ENCODE results near the gene RFC4.

The RFC4 gene

DNA sequence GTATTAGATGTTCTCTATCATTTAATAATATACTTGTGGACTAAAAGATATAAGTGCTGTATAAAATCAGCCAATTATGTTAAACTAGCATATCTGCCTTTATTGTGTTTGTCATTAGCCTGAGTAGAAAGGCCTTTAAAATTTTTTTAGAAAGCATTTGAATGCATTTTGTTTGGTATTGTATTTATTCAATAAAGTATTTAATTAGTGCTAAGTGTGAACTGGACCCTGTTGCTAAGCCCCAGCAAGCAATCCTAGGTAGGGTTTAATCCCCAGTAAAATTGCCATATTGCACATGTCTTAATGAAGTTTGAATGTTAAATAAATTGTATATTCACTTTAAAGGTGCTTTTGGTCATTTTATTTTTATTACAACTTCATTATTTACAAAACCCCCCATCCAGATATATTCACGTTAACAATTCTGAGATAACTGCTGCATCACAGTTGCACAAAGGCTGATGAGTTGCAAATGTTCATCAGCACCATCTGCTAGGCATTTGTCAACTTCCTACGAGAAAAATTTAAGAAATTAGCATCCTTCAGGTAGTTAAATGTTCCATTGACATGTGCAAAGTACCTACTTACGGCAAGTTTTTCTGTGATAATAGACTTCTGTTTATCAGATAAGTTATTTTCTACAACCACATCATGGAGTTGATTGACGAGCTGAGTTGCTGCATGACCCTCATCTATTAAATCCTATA is 16.6 kb downstream of the RFC4 start:
- H3K36me3 ChIP-seq (ENCODE audit: insufficient read depth, low read length), result peaks cover 88% of the 10 kb centered on the region
- DNase-seq, result no peak
- TF ChIP-seq, protein P1, sequence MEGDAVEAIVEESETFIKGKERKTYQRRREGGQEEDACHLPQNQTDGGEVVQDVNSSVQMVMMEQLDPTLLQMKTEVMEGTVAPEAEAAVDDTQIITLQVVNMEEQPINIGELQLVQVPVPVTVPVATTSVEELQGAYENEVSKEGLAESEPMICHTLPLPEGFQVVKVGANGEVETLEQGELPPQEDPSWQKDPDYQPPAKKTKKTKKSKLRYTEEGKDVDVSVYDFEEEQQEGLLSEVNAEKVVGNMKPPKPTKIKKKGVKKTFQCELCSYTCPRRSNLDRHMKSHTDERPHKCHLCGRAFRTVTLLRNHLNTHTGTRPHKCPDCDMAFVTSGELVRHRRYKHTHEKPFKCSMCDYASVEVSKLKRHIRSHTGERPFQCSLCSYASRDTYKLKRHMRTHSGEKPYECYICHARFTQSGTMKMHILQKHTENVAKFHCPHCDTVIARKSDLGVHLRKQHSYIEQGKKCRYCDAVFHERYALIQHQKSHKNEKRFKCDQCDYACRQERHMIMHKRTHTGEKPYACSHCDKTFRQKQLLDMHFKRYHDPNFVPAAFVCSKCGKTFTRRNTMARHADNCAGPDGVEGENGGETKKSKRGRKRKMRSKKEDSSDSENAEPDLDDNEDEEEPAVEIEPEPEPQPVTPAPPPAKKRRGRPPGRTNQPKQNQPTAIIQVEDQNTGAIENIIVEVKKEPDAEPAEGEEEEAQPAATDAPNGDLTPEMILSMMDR (IDR thresholded peaks at IDR 0.05; ENCODE audit: borderline replicate concordance, extremely low read depth, low read length, poor library complexity, severe bottlenecking), result no peak
- TF ChIP-seq EZH2 (IDR thresholded peaks at IDR 0.05; ENCODE audit: borderline replicate concordance, low read depth, low read length, severe bottlenecking), result no peak
- peak; percentile 18 for ATAC-seq (ENCODE audit: insufficient read depth, low read depth)
- H3K4me1 ChIP-seq (ENCODE audit: insufficient read depth, low read length), result peaks cover 32% of the 10 kb centered on the region
- no peak overlapping the region for H3K27ac ChIP-seq (ENCODE audit: low read length)
- peaks cover 51% of the 10 kb centered on the region for H3K79me2 ChIP-seq (ENCODE audit: insufficient read depth, low read length)
- no peaks in the 10 kb centered on the region for H3K9me3 ChIP-seq (ENCODE audit: insufficient read depth, low read length, severe bottlenecking)
- H3K4me2 ChIP-seq (ENCODE audit: insufficient read depth, low read length), result no peak overlapping the region
- H4K20me1 ChIP-seq (ENCODE audit: insufficient read depth, low read length), result peaks cover 52% of the 10 kb centered on the region
- H3K27me3 ChIP-seq (ENCODE audit: insufficient read depth, low read length, poor library complexity), result no peaks in the 10 kb centered on the region
- no peak overlapping the region for H3K9ac ChIP-seq (ENCODE audit: low read depth, low read length)
- no peak overlapping the region for H3K4me3 ChIP-seq (ENCODE audit: low read depth in 1 of 2, low read length in 2 of 2)
- no peak overlapping the region for H2AFZ ChIP-seq (ENCODE audit: low read depth, low read length)

DNA sequence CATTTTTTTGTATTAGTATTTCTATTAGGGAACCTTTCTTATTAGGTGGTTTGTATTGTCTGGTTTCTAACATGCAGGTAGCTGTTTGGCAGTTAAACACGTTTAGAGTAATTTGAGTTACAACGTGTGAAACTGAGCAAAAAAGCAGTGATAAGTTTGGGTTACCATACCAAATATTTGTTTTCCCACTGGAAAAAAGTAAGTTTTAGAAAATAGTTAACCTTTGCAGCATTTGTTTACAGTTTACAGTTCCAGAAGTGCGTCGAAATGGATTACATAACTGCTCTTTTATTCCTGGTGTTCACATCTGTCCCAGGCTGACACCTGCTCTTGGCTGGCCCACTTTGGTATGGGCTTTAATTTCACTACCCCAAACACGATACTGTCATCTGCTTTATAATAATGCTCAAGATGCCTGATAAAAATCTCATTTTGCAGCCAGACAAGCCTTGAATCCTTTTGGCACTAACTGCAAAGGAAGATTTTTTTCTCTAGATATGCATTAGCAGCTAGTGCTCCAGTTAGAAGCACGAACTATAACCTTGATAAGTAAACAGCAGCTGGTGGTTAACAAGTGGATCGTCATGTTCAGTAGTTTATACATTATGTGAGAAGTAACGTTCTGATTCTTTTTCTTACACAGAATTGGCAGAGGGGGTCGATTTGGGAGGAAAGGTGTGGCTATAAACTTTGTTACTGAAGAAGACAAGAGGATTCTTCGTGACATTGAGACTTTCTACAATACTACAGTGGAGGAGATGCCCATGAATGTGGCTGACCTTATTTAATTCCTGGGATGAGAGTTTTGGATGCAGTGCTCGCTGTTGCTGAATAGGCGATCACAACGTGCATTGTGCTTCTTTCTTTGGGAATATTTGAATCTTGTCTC is 17.6 kb downstream of the RFC4 start:
- no peak for DNase-seq
- no peak for ATAC-seq (ENCODE audit: insufficient read depth, low read depth)
- peaks cover 36% of the 10 kb centered on the region for H3K4me1 ChIP-seq (ENCODE audit: insufficient read depth, low read length)
- no peak overlapping the region for H2AFZ ChIP-seq (ENCODE audit: low read depth, low read length)
- no peak overlapping the region for H3K9ac ChIP-seq (ENCODE audit: low read depth, low read length)
- TF ChIP-seq, protein P1 (IDR thresholded peaks at IDR 0.05; ENCODE audit: borderline replicate concordance, extremely low read depth, low read length, poor library complexity, severe bottlenecking), result no peak
- TF ChIP-seq EZH2 (IDR thresholded peaks at IDR 0.05; ENCODE audit: borderline replicate concordance, low read depth, low read length, severe bottlenecking), result no peak
- H3K4me3 ChIP-seq (ENCODE audit: low read depth in 1 of 2, low read length in 2 of 2), result no peak overlapping the region; a peak in 1 of 4 replicates
- H3K4me2 ChIP-seq (ENCODE audit: insufficient read depth, low read length), result peak overlapping the region; percentile 78; the same call in 1 of the 2 replicates
- H3K79me2 ChIP-seq (ENCODE audit: insufficient read depth, low read length), result peaks cover 55% of the 10 kb centered on the region
- H4K20me1 ChIP-seq (ENCODE audit: insufficient read depth, low read length), result peaks cover 62% of the 10 kb centered on the region
- H3K9me3 ChIP-seq (ENCODE audit: insufficient read depth, low read length, severe bottlenecking), result no peaks in the 10 kb centered on the region
- H3K36me3 ChIP-seq (ENCODE audit: insufficient read depth, low read length), result peaks cover 89% of the 10 kb centered on the region
- no peak overlapping the region for H3K27ac ChIP-seq (ENCODE audit: low read length)
- H3K27me3 ChIP-seq (ENCODE audit: insufficient read depth, low read length, poor library complexity), result no peaks in the 10 kb centered on the region

DNA sequence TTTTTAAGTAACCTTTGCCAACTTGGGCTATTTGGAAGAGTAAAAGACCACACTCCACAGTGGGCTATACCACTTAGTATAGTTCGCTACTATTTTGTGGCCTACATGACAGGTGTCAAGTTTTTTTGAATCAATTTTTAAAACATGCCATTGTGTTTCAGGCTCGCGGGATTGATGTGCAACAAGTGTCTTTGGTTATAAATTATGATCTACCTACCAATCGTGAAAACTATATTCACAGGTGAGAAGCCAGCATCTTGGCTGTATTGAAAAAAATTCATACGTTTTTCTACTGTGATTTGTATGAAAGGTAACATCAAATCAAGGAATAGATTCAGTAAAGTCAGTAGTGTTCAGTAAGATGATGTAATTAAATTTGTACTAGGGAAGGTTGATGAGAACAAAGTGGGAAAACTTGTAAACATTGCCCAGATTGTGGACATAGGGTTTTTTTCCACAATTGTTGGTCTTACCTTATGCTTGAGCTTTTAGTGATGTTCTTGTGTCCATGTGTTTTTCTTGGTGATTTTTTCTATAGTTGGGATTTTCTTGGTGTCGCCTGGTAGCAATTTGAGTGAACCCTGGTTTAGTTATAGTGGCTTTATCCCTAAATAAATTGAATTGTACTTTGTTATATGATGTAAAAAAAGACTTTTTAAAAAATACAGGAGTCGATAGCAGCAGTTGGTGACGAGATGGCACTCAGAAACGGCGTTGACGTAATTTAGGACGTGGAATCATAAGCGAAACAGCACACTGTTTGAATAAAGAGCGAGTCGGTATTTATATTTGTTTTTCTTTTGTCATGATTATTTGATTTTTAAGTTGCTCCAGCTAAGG is 18.4 kb downstream of the RFC4 start:
- H3K36me3 ChIP-seq (ENCODE audit: insufficient read depth, low read length), result peaks cover 85% of the 10 kb centered on the region
- TF ChIP-seq EZH2 (IDR thresholded peaks at IDR 0.05; ENCODE audit: borderline replicate concordance, low read depth, low read length, severe bottlenecking), result no peak
- TF ChIP-seq, protein P1 (IDR thresholded peaks at IDR 0.05; ENCODE audit: borderline replicate concordance, extremely low read depth, low read length, poor library complexity, severe bottlenecking), result no peak
- no peak for ATAC-seq (ENCODE audit: insufficient read depth, low read depth)
- no peak overlapping the region for H2AFZ ChIP-seq (ENCODE audit: low read depth, low read length)
- H3K9me3 ChIP-seq (ENCODE audit: insufficient read depth, low read length, severe bottlenecking), result no peaks in the 10 kb centered on the region
- no peak overlapping the region for H3K9ac ChIP-seq (ENCODE audit: low read depth, low read length)
- peak overlapping the region; percentile 78; the same call in 1 of the 2 replicates for H3K4me2 ChIP-seq (ENCODE audit: insufficient read depth, low read length)
- H3K4me3 ChIP-seq (ENCODE audit: low read depth in 1 of 2, low read length in 2 of 2), result no peak overlapping the region; a peak in 1 of 4 replicates
- no peak overlapping the region for H3K27ac ChIP-seq (ENCODE audit: low read length)
- no peak for DNase-seq
- H3K27me3 ChIP-seq (ENCODE audit: insufficient read depth, low read length, poor library complexity), result no peaks in the 10 kb centered on the region
- peaks cover 36% of the 10 kb centered on the region for H3K4me1 ChIP-seq (ENCODE audit: insufficient read depth, low read length)
- peaks cover 65% of the 10 kb centered on the region for H4K20me1 ChIP-seq (ENCODE audit: insufficient read depth, low read length)
- peaks cover 62% of the 10 kb centered on the region for H3K79me2 ChIP-seq (ENCODE audit: insufficient read depth, low read length)

All from DND-41 (cell line).